Activated T-helper 2 cell treated with anti-CD3 and anti-CD28 coated beads, Interferon-gamma antibody, Interleukin-2, Interleukin-4, amounts not matched to agents 10 μg/mL and 5 μg/mL and 100 μg/mL, durations not matched to agents 14 hours and 24 hours and 36 hours (primary cell): ENCODE results near the gene TMEM183A. TPM values are rescaled to one million over a fixed set of nuclear protein-coding genes. Genes with fewer than 3 reads are reported as not detected.
"Not testable (repeated sequence)": the region's sequence is repeated elsewhere in the genome, so short reads cannot be mapped to it uniquely, and the experiment has no call there.

Source experiments
- DNase-seq: peaks from one replicate; pipeline ENCODE4 v3.0.0; 2021; ENCODE audit warnings: low spot score
- H3K27ac Mint-ChIP-seq: one replicate; pipeline ENCODE4 v1.8.0; 2021; ENCODE audit warnings: mixed read lengths
- H3K27me3 Mint-ChIP-seq: one replicate; pipeline ENCODE4 v1.8.0; 2021; ENCODE audit warnings: low read depth, mixed read lengths
- H3K36me3 Mint-ChIP-seq: one replicate; pipeline ENCODE4 v1.8.0; 2021; ENCODE audit warnings: low read depth, mixed read lengths
- H3K4me1 Mint-ChIP-seq: one replicate; pipeline ENCODE4 v1.8.0; 2021; ENCODE audit warnings: low read depth, mixed read lengths
- H3K4me3 Mint-ChIP-seq: one replicate; pipeline ENCODE4 v1.8.0; 2021; ENCODE audit warnings: low read depth, mild to moderate bottlenecking, moderate library complexity, mixed read lengths
- H3K9me3 Mint-ChIP-seq: one replicate; pipeline ENCODE4 v1.8.0; 2021; ENCODE audit warnings: mixed read lengths
- intact Hi-C: fragments of 100-400 bp; cut with micrococcal nuclease; formaldehyde crosslinking; loops from one replicate; pipeline ENCODE4 v1.15.1; 2023
- total RNA-seq: library from RNA; stranded (reverse); gene quantifications from 2 replicates; pipeline ENCODE4 v1.2.3, GENCODE V29; 2022

Gene TMEM183A
- total RNA-seq, 1 donor from 2014 or later, result 75.8 TPM

GRCh38 chr1:202998836-202999750 lies 8.1 kb upstream of the TMEM183A start:
- no peak overlapping the region for H3K27ac Mint-ChIP-seq
- H3K27me3 Mint-ChIP-seq, result peaks cover 36% of the 10 kb centered on the region
- peak; percentile 32 for DNase-seq
- H3K36me3 Mint-ChIP-seq, result no peaks in the 10 kb centered on the region
- peaks cover 15% of the 10 kb centered on the region for H3K4me1 Mint-ChIP-seq
- no peaks in the 10 kb centered on the region for H3K9me3 Mint-ChIP-seq
- H3K4me3 Mint-ChIP-seq, result peak overlapping the region; percentile 33
- intact Hi-C loops, result loop anchor here (2.0 kb wide), 2 partner anchors 30 to 72 kb away; partner anchors contain the start of gene KLHL12

DNA sequence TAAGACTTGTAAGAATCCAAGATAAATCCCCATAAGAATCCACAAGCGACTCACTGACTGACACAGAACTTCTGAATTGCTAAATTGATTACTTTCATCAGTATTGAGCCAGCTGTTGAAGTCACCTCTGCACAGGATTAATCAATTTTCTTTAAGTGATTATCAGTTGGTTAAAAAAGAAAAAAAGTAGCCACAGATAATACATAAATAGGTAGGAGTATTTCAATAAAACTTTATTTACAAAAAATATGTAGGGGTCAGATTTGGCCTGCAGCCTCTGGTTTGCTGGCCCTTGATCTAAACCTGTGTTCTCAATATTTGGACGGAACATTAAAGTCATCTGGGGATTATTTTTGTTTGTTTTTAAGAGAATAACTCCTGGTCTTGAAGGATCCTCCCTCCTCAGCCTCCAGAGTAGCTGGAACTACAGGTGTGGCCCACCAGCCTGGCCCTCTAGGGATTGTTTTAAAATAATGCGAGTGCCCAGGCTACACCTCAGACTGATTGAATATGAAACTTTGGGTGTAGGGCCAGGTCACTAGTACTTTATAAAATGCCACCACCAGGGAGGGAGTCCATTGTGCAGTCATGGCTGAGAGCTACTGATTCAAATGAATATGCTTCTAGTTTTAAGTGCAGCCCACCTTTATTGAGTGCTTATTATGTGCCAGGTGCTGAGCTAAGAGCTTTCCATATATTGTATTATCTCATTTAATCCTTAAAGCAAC lies 6.8 kb upstream of the TMEM183A start:
- Mint-ChIP-seq H3K27ac (no peak overlapping the region), H3K9me3 (no peaks in the 10 kb centered on the region)
- intact Hi-C loops, result no loop called here

DNA sequence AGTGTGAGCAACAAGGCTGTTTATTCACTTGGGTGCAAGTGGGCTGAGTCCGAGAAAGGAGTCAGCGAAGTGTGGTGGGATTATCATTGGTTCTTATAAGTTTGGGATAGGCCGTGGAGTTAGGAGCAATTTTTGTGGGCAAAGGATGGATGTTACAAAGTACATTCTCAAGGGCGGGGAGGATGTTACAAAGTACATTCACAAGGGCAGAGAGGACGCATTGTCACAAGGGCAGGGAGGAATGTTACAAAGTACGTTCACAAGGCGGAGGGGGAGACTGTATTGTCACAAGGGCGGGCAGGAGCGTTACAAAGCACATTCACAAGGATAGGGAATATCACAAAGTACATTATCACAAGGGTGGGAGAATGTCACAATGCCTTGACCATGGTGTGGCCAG lies 5.2 kb upstream of the TMEM183A start:
- Mint-ChIP-seq H3K27ac (no peak overlapping the region), H3K4me1 (peaks cover 24% of the 10 kb centered on the region), H3K9me3 (no peaks in the 10 kb centered on the region), H3K4me3 (no peak overlapping the region), H3K27me3 (peaks cover 15% of the 10 kb centered on the region), H3K36me3 (no peaks in the 10 kb centered on the region)
- intact Hi-C loops, result no loop called here
- no peak for DNase-seq

More for the DNA sequence above, 6.8 kb upstream of the TMEM183A start:
- H3K4me1 Mint-ChIP-seq, result peaks cover 13% of the 10 kb centered on the region
- DNase-seq, result no peak
- no peaks in the 10 kb centered on the region for H3K36me3 Mint-ChIP-seq
- H3K4me3 Mint-ChIP-seq, result no peak overlapping the region
- H3K27me3 Mint-ChIP-seq, result peaks cover 28% of the 10 kb centered on the region

DNA sequence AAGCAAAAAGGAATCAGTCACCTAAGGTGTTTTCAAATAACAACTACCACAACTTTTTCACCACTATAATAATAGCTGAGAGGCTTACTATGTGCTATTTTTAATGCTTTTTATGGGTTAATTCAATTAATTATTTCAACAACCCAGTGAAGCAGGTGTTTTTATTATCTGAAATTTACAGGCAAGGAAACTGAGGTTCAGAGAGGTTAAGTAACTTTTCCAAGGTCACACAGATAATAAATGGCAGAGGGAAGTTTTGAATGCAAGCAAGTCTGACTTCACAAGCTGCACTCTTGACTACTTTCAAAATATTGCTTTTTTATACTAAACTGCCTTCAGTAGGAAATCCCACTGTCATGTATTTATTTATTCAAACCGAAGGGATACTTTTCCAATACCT lies 4.2 kb upstream of the TMEM183A start:
- no peak overlapping the region for H3K27ac Mint-ChIP-seq
- no peaks in the 10 kb centered on the region for H3K9me3 Mint-ChIP-seq
- H3K27me3 Mint-ChIP-seq, result peaks cover 7% of the 10 kb centered on the region

DNA sequence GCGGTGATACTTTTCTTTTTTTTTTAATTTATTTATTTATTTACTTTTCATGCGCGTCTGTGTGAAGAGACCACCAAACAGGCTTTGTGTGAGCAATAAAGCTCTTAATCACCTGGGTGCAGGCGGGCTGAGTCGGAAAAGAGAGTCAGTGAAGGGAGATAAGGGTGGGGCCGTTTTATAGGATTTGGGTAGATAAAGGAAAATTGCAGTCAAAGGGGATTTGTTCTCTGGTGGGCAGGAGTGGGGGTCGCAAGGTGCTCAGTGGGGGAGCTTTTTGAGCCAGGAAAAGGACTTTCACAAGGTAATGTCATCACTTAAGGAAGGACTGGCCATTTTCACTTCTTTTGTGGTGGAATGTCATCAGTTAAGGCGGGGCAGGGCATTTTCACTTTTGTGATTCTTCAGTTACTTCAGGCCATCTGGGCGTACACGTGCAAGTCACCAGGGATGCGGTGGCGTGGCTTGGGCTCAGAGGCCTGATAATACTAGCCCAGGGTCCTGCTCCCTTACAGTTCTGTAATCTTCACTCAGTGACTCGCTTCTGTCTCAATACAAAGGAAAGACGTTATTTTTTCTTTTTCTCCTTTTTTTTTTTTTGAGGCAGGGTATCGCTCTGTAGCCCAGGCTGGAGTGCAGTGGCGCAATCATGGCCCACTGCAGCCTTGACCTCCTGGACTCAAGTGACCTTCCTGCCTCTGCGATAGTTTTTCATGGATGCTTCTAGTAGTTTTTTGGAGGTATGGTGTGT lies 1.6 kb upstream of the TMEM183A start:
- Mint-ChIP-seq H3K36me3 (peaks cover 16% of the 10 kb centered on the region), H3K4me1 (peaks cover 24% of the 10 kb centered on the region), H3K27ac (peak overlapping the region; percentile 93), H3K4me3 (peak overlapping the region; percentile 88)
- H3K9me3 Mint-ChIP-seq, DNase-seq, H3K27me3 Mint-ChIP-seq: not testable (repeated sequence)
- intact Hi-C loops, result loop anchor here (2.0 to 5.0 kb wide), 2 partner anchors 79 to 118 kb away; partner anchors contain the start of genes KLHL12 and RABIF

More for the DNA sequence above, 4.2 kb upstream of the TMEM183A start:
- Mint-ChIP-seq H3K36me3 (peaks cover 4% of the 10 kb centered on the region), H3K4me3 (no peak overlapping the region), H3K4me1 (peaks cover 24% of the 10 kb centered on the region)
- DNase-seq, result no peak
- intact Hi-C loops, result no loop called here

GRCh38 chr1:203009185-203009584 lies 2.0 kb downstream of the TMEM183A start:
- no peak overlapping the region for H3K27ac Mint-ChIP-seq
- H3K4me1 Mint-ChIP-seq, result peaks cover 25% of the 10 kb centered on the region
- no peaks in the 10 kb centered on the region for H3K9me3 Mint-ChIP-seq
- H3K27me3 Mint-ChIP-seq, result no peaks in the 10 kb centered on the region
- peaks cover 46% of the 10 kb centered on the region for H3K36me3 Mint-ChIP-seq
- H3K4me3 Mint-ChIP-seq, result peak overlapping the region; percentile 88
- intact Hi-C loops, result loop anchor here (5.0 kb wide), 1 partner anchor 122 kb away; the partner anchor contains the start of gene RABIF
- DNase-seq, result no peak

GRCh38 chr1:203011582-203011981 lies 4.4 kb downstream of the TMEM183A start:
- no peak overlapping the region for H3K4me3 Mint-ChIP-seq
- no peak overlapping the region for H3K27ac Mint-ChIP-seq
- H3K27me3 Mint-ChIP-seq, result no peaks in the 10 kb centered on the region
- intact Hi-C loops, result no loop called here
- H3K36me3 Mint-ChIP-seq, result peaks cover 69% of the 10 kb centered on the region
- H3K9me3 Mint-ChIP-seq, result no peaks in the 10 kb centered on the region
- no peak for DNase-seq
- H3K4me1 Mint-ChIP-seq, result peaks cover 15% of the 10 kb centered on the region

- H3K4me3 Mint-ChIP-seq, result no peak overlapping the region
- no peaks in the 10 kb centered on the region for H3K4me1 Mint-ChIP-seq
- H3K36me3 Mint-ChIP-seq, result peaks cover 92% of the 10 kb centered on the region
- H3K9me3 Mint-ChIP-seq, result no peaks in the 10 kb centered on the region
- intact Hi-C loops, result no loop called here
- H3K27me3 Mint-ChIP-seq, result no peaks in the 10 kb centered on the region
- H3K27ac Mint-ChIP-seq, result no peak overlapping the region
- no peak for DNase-seq
These were observed 9.9 kb downstream of the TMEM183A start for GRCh38 chr1:203017061-203017460.

- Mint-ChIP-seq H3K27ac (no peak overlapping the region), H3K9me3 (no peaks in the 10 kb centered on the region), H3K4me1 (no peaks in the 10 kb centered on the region), H3K27me3 (no peaks in the 10 kb centered on the region), H3K4me3 (no peak overlapping the region), H3K36me3 (peaks cover 89% of the 10 kb centered on the region)
- intact Hi-C loops, result no loop called here
- DNase-seq, result no peak
These were observed 10.5 kb downstream of the TMEM183A start for GRCh38 chr1:203017692-203018091.

- H3K27me3 Mint-ChIP-seq, H3K4me3 Mint-ChIP-seq, DNase-seq, H3K9me3 Mint-ChIP-seq, intact Hi-C loops, H3K27ac Mint-ChIP-seq: not testable (repeated sequence)
- Mint-ChIP-seq H3K36me3 (peaks cover 71% of the 10 kb centered on the region), H3K4me1 (peaks cover 14% of the 10 kb centered on the region)
These were observed 15.7 kb downstream of the TMEM183A start for GRCh38 chr1:203022855-203023254.

GRCh38 chr1:203025686-203026030 lies 18.5 kb downstream of the TMEM183A start:
- Mint-ChIP-seq H3K4me1 (peaks cover 22% of the 10 kb centered on the region), H3K36me3 (peaks cover 47% of the 10 kb centered on the region), H3K9me3 (peaks cover 8% of the 10 kb centered on the region), H3K27ac (peak overlapping the region; percentile 72), H3K27me3 (no peaks in the 10 kb centered on the region), H3K4me3 (peak overlapping the region; percentile 68)
- no peak for DNase-seq
- intact Hi-C loops, result loop anchor here (1.0 kb wide), 2 partner anchors 67 to 136 kb away; partner anchors contain the start of genes ADIPOR1 and RABIF

- H3K36me3 Mint-ChIP-seq, result peaks cover 42% of the 10 kb centered on the region
- peak within 1 kb of the TSS; percentile 82 for H3K4me3 Mint-ChIP-seq
- H3K27ac Mint-ChIP-seq, result peak within 1 kb of the TSS; percentile 72
- H3K9me3 Mint-ChIP-seq, result peaks cover 8% of the 10 kb centered on the region
- intact Hi-C loops, result loop anchor here (1.0 kb wide), 2 partner anchors 68 to 137 kb away; partner anchors contain the start of genes ADIPOR1 and RABIF
- DNase-seq, result peak; percentile 87
- no peaks in the 10 kb centered on the region for H3K27me3 Mint-ChIP-seq
- H3K4me1 Mint-ChIP-seq, result peaks cover 22% of the 10 kb centered on the region
These were observed 19.0 kb downstream of the TMEM183A start, which contains the start of gene PPFIA4 for GRCh38 chr1:203026031-203026665. PPFIA4 (plus strand) TSS chr1:203026491; CDS start chr1:203039009, 12,518 bp downstream.
